Measurements from ENCODE around the gene LUC7L. TPM values are rescaled to one million over a fixed set of nuclear protein-coding genes. Genes with fewer than 3 reads are reported as not detected.

Gene LUC7L
- total RNA-seq, 1 experiment from 2014 or later, result 74.1 TPM

GRCh38 chr16:254461-254860 lies 25.2 kb upstream of the LUC7L start:
- H3K27ac Mint-ChIP-seq (ENCODE audit: low read depth, unreplicated experiment), result no peak overlapping the region
- no peak for DNase-seq (ENCODE audit: unreplicated experiment)
- no peaks in the 10 kb centered on the region for H3K27me3 Mint-ChIP-seq (ENCODE audit: insufficient read depth, unreplicated experiment)
- POLR2A ChIA-PET, result no interaction called here
- peaks cover 6% of the 10 kb centered on the region for H3K4me1 Mint-ChIP-seq (ENCODE audit: insufficient read depth, unreplicated experiment)
- TF ChIP-seq CTCF (IDR thresholded peaks at IDR 0.05; ENCODE audit: unreplicated experiment), result no peak
- no peak overlapping the region for H3K4me3 Mint-ChIP-seq (ENCODE audit: unreplicated experiment)
- intact Hi-C loops (cut with micrococcal nuclease), result no loop called here
- peaks cover 63% of the 10 kb centered on the region for H3K36me3 Mint-ChIP-seq (ENCODE audit: insufficient read depth, unreplicated experiment)
- CTCF ChIA-PET, result interaction anchor here (1.2 kb wide), 1 partner anchor 16 kb away, joined by 5 read pairs; no protein-coding TSS in a partner anchor
- no peaks in the 10 kb centered on the region for H3K9me3 Mint-ChIP-seq (ENCODE audit: unreplicated experiment)
- no TSS peak for BruUV-seq (replicated peaks)

GRCh38 chr16:253833-254232 lies 24.6 kb upstream of the LUC7L start:
- DNase-seq (ENCODE audit: unreplicated experiment), result no peak
- CTCF ChIA-PET, result no interaction called here
- POLR2A ChIA-PET, result interaction anchor here (0.6 to 0.9 kb wide), 2 partner anchors 9 to 44 kb away, joined by 3 to 4 read pairs; no protein-coding TSS in a partner anchor

GRCh38 chr16:252366-253337 lies 23.4 kb upstream of the LUC7L start:
- H3K27ac Mint-ChIP-seq (ENCODE audit: low read depth, unreplicated experiment), result no peak overlapping the region
- peaks cover 53% of the 10 kb centered on the region for H3K36me3 Mint-ChIP-seq (ENCODE audit: insufficient read depth, unreplicated experiment)
- BruUV-seq (replicated peaks), result no TSS peak
- H3K9me3 Mint-ChIP-seq (ENCODE audit: unreplicated experiment), result no peaks in the 10 kb centered on the region
- ChIA-PET POLR2A (interaction anchor here (0.6 to 0.9 kb wide), 2 partner anchors 7 to 53 kb away, joined by 3 to 4 read pairs; no protein-coding TSS in a partner anchor), CTCF (interaction anchor here (0.7 kb wide), 1 partner anchor 135 kb away, joined by 3 read pairs; no protein-coding TSS in a partner anchor)
- no peak for DNase-seq (ENCODE audit: unreplicated experiment)
- no peak overlapping the region for H3K4me3 Mint-ChIP-seq (ENCODE audit: unreplicated experiment)
- peaks cover 6% of the 10 kb centered on the region for H3K4me1 Mint-ChIP-seq (ENCODE audit: insufficient read depth, unreplicated experiment)
- intact Hi-C loops (cut with micrococcal nuclease), result no loop called here
- no peak for TF ChIP-seq CTCF (IDR thresholded peaks at IDR 0.05; ENCODE audit: unreplicated experiment)
- H3K27me3 Mint-ChIP-seq (ENCODE audit: insufficient read depth, unreplicated experiment), result no peaks in the 10 kb centered on the region

More at GRCh38 chr16:253833-254232, 24.6 kb upstream of the LUC7L start:
- peaks cover 6% of the 10 kb centered on the region for H3K4me1 Mint-ChIP-seq (ENCODE audit: insufficient read depth, unreplicated experiment)
- peaks cover 59% of the 10 kb centered on the region for H3K36me3 Mint-ChIP-seq (ENCODE audit: insufficient read depth, unreplicated experiment)
- BruUV-seq (replicated peaks), result no TSS peak
- no peaks in the 10 kb centered on the region for H3K9me3 Mint-ChIP-seq (ENCODE audit: unreplicated experiment)
- no peaks in the 10 kb centered on the region for H3K27me3 Mint-ChIP-seq (ENCODE audit: insufficient read depth, unreplicated experiment)
- TF ChIP-seq CTCF (IDR thresholded peaks at IDR 0.05; ENCODE audit: unreplicated experiment), result no peak
- H3K4me3 Mint-ChIP-seq (ENCODE audit: unreplicated experiment), result no peak overlapping the region
- H3K27ac Mint-ChIP-seq (ENCODE audit: low read depth, unreplicated experiment), result no peak overlapping the region
- intact Hi-C loops (cut with micrococcal nuclease), result no loop called here

GRCh38 chr16:249431-249830 lies 20.2 kb upstream of the LUC7L start:
- BruUV-seq (replicated peaks), result no TSS peak
- Mint-ChIP-seq H3K27me3 (ENCODE audit: insufficient read depth, unreplicated experiment) (no peaks in the 10 kb centered on the region), H3K27ac (ENCODE audit: low read depth, unreplicated experiment) (no peak overlapping the region), H3K9me3 (ENCODE audit: unreplicated experiment) (no peaks in the 10 kb centered on the region), H3K4me1 (ENCODE audit: insufficient read depth, unreplicated experiment) (peaks cover 6% of the 10 kb centered on the region), H3K36me3 (ENCODE audit: insufficient read depth, unreplicated experiment) (peaks cover 20% of the 10 kb centered on the region), H3K4me3 (ENCODE audit: unreplicated experiment) (no peak overlapping the region)
- POLR2A ChIA-PET, result interaction anchor here (0.6 to 0.7 kb wide), 2 partner anchors 14 to 173 kb away, joined by 3 to 6 read pairs; no protein-coding TSS in a partner anchor
- no peak for TF ChIP-seq CTCF (IDR thresholded peaks at IDR 0.05; ENCODE audit: unreplicated experiment)
- no peak for DNase-seq (ENCODE audit: unreplicated experiment)
- CTCF ChIA-PET, result no interaction called here
- intact Hi-C loops (cut with micrococcal nuclease), result no loop called here
